ENCODE results near the gene SLC12A7. TPM values are rescaled to one million over a fixed set of nuclear protein-coding genes. Genes with fewer than 3 reads are reported as not detected.
A peak's percentile ranks its signal among the peaks of the same experiment; 100 is the strongest.

SLC12A7 gene
- total and polyA plus RNA-seq, 2 of the 13 experiments (the other 11 are each of a cell fraction or from before 2014, with no cell fraction given), result 14.0 to 18.5 TPM

GRCh38 chr5:1135696-1136525 is 24.0 kb upstream of the SLC12A7 start (continued):
- no peak for TF ChIP-seq YEATS2 (CRISPR knock-in tag; IDR thresholded peaks at IDR 0.05; ENCODE audit: borderline replicate concordance)
- no peak for TF ChIP-seq ISX (CRISPR knock-in tag; conservative IDR thresholded peaks at IDR 0.05)
- no peak for TF ChIP-seq NFYB (CRISPR knock-in tag; IDR thresholded peaks at IDR 0.05)
- TF ChIP-seq, protein P1, sequence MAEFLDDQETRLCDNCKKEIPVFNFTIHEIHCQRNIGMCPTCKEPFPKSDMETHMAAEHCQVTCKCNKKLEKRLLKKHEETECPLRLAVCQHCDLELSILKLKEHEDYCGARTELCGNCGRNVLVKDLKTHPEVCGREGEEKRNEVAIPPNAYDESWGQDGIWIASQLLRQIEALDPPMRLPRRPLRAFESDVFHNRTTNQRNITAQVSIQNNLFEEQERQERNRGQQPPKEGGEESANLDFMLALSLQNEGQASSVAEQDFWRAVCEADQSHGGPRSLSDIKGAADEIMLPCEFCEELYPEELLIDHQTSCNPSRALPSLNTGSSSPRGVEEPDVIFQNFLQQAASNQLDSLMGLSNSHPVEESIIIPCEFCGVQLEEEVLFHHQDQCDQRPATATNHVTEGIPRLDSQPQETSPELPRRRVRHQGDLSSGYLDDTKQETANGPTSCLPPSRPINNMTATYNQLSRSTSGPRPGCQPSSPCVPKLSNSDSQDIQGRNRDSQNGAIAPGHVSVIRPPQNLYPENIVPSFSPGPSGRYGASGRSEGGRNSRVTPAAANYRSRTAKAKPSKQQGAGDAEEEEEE (CRISPR knock-in tag; IDR thresholded peaks at IDR 0.05; ENCODE audit: borderline replicate concordance), result no peak
- TF ChIP-seq KMT2B (CRISPR knock-in tag; IDR thresholded peaks at IDR 0.05), result no peak
- no peak for TF ChIP-seq MIER3 (CRISPR knock-in tag; IDR thresholded peaks at IDR 0.05; ENCODE audit: borderline replicate concordance)
- TF ChIP-seq THRA (CRISPR knock-in tag; IDR thresholded peaks at IDR 0.05; ENCODE audit: borderline replicate concordance), result no peak
- no peak for TF ChIP-seq ZNF468 (CRISPR knock-in tag; IDR thresholded peaks at IDR 0.05)
- TF ChIP-seq FLYWCH1 (CRISPR knock-in tag; IDR thresholded peaks at IDR 0.05), result no peak
- no peak for TF ChIP-seq ZNF841 (CRISPR knock-in tag; IDR thresholded peaks at IDR 0.05; ENCODE audit: borderline replicate concordance)
- TF ChIP-seq ZNF850 (CRISPR knock-in tag; conservative IDR thresholded peaks at IDR 0.05), result no peak
- TF ChIP-seq LRRFIP1 (CRISPR knock-in tag; conservative IDR thresholded peaks at IDR 0.05), result no peak
- TF ChIP-seq ZNF205 (CRISPR knock-in tag; IDR thresholded peaks at IDR 0.05), result 0 out of 2 replicates have a peak, but pooled peaks have one; percentile 60
- no peak for TF ChIP-seq KLF15 (CRISPR knock-in tag; IDR thresholded peaks at IDR 0.05; ENCODE audit: borderline replicate concordance)
- TF ChIP-seq ZNF274 (CRISPR knock-in tag; IDR thresholded peaks at IDR 0.05), result no peak
- TF ChIP-seq ZBTB7A (CRISPR knock-in tag; IDR thresholded peaks at IDR 0.05), result 0 out of 2 replicates have a peak, but pooled peaks have one; percentile 7
- TF ChIP-seq ZNF703 (CRISPR knock-in tag; IDR thresholded peaks at IDR 0.05; ENCODE audit: borderline replicate concordance), result no peak
- TF ChIP-seq SP4 (CRISPR knock-in tag; IDR thresholded peaks at IDR 0.05), result no peak
- no peak for TF ChIP-seq MEF2D (CRISPR knock-in tag; IDR thresholded peaks at IDR 0.05)
- TF ChIP-seq, protein P2, sequence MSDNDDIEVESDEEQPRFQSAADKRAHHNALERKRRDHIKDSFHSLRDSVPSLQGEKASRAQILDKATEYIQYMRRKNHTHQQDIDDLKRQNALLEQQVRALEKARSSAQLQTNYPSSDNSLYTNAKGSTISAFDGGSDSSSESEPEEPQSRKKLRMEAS (IDR thresholded peaks at IDR 0.05), result peak; percentile 70; the same call in 1 of the 2 replicates
- TF ChIP-seq ZBTB44 (CRISPR knock-in tag; IDR thresholded peaks at IDR 0.05), result no peak
- no peak for TF ChIP-seq NCOA1 (CRISPR knock-in tag; IDR thresholded peaks at IDR 0.05)
- TF ChIP-seq ADNP (CRISPR knock-in tag; IDR thresholded peaks at IDR 0.05), result no peak
